ENCODE data around the gene ADM5.

ADM5 gene, protein sequence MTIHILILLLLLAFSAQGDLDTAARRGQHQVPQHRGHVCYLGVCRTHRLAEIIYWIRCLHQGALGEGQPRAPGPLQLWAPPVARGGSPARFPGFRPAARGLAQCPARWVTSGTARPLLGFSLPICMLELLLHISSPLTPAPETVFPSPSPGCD

DNA sequence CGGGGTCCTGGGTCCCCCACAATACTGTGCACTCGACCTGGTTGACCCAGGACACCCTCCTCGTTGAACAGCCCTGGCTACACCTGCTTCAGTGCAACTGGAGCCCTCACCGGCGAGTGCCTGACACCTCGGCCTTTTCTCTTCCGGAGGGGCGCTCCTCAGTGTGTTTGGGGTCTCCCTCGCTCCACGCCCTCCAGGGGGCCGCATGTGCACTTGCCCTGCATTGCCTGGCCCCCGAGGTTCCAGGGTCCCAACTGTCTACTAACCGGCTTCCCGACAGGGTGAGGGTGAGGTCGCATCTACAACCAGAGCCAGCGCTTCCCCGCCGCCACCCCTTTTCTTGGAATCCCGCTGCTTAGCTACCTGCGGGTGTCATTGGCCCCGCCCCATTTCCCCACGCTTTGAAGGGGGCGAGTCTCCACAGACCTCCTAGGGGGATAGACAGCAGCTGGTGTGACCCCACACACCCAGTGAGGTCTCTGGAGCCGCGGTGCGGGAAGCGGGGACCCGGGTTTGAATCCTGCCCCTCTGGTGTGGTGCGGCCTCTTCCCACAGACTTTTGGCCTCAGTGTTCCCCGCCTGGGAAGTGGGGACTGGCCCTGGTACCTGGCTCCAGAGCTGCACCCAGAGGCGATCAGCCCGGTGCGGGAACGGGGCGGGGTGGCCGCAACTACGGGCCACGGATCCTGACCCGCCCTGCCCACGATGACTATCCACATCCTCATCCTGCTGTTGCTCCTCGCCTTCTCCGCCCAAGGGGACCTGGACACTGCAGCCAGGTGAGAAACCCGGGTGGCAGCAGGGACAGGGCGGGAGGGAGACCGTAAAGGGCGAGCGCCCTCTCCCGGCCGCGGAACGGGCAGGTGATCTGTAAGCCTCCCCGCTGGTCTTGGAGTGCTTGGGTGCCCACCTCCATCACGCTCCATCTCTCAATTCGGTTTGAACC is at the start of gene ADM5:
Gene ADM5 (plus strand): TSS at position 462 of the 946 bp plus-strand sequence. CDS start 244 bp downstream, at position 706.
- DNase-seq (ENCODE audit: low read depth in 4 of 4, low spot score in 1 of 4), result no peak

DNA sequence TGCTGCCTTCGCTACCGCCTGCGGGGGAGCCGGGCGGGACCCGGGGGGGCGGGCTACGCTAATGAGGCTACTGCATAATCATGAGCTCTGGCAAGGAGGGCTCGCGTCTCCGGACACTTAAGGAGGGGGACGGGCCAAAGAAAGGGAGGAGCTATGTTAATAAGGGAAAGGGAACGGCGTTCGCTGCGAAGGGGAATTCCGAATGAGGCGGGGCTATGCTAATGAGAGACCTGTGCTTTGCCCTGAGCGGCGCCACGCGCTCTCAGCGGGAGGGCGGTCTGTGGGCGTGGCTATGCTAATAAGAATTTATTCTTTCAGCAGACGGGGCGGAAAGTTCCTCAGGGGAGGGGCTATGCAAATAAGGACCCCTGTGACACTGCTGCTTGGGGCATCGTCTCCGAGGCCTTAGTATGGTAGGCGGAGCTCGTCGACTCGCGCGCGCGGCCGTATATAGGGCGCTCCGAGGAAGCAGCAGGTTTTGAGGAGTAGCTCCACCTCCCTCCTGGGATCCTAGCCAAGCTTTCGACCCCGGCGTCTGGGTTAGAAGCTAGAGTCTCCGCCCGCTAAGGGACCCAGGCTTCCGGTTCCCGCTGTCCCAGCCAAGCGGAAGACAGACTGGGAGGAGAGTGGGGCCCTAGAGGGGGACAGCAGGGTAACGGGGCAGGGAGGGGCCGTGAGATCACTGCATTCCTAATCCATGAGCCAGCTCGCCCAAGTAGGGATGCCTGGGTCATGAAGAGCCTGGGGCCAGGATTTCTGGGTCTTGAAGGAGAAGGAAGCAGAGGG is 49.1 kb upstream of the ADM5 start, which contains the start of gene RRAS:
Gene RRAS (minus strand): TSS at position 31 of the 786 bp plus-strand sequence. CDS start 45 bp downstream, outside the sequence.
- peak; percentile 99 to 100 (median 100) for DNase-seq (ENCODE audit: low read depth in 4 of 4, low spot score in 1 of 4)

DNA sequence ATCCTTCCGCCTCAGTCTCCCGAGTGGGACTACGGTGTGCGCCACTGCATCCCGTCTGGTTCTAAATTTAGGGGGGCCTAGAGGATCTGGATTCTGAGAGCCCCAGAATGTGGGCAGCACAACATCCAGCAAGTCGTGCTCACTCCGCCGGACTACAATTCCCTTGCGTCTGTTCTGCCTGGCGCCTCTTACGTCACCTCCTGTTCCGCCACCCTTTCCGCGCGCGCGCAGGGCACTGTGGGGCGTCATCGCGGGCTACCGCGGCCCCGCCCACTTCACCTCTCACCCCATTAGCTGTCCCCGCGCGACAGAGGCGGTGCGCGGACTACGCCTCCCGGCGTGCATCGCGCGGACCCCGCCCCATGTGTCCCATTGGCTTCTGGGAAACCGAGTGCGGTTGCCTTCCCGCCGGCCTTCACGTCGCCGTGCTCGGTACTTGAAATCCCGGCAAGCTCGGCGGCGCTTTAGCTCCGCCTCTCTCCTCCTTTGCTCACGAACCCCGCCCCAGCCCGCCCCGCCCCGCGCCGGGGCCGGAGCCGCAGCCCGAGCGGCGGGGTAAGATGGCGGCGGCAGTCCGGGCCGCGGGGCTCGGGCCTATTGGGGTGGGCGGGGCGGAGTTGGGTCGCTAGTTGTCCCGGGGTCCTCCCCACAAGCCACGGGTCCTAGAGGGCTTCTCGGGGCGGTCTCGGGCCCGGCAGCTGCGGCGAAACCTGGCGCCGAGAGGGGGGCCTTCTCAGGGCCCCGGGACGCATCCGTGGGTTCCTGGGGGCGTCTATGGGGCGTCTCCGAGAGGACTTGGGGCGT is 47.5 kb upstream of the ADM5 start, which contains the start of gene SCAF1:
Gene SCAF1 (plus strand): TSS at position 522 of the 804 bp plus-strand sequence. CDS start 2,818 bp downstream, outside the sequence.
- DNase-seq (ENCODE audit: low read depth in 4 of 4, low spot score in 1 of 4), result peak; percentile 98 to 99 (median 98)

DNA sequence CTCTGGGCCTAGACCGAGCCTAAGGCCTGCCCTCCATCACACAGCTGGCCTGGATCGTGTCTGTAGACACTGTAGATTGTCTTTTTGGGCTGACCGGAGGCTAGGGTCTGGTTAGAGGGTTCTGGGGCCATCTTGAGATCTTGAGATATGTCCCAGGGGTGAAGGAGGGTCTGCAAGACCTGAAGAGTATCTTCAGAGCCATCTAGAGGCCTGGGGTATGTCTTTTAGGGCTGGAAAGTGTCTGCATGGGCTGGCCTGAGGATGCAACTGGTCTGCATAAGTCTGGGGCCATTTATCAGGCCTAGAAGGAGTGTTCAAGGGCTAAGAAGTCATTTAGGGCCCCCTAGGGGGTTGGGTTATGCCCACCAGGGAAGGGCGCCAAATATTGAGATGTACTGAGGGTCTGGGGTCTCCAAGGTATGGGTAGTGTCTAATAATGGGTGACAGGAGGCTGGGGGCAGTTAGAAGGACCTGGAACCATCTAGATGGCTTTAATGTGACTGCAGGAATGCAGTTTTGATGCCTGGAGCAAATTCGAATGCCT is 46.8 kb upstream of the ADM5 start:
- no peak for DNase-seq (ENCODE audit: low read depth in 4 of 4, low spot score in 1 of 4)

DNA sequence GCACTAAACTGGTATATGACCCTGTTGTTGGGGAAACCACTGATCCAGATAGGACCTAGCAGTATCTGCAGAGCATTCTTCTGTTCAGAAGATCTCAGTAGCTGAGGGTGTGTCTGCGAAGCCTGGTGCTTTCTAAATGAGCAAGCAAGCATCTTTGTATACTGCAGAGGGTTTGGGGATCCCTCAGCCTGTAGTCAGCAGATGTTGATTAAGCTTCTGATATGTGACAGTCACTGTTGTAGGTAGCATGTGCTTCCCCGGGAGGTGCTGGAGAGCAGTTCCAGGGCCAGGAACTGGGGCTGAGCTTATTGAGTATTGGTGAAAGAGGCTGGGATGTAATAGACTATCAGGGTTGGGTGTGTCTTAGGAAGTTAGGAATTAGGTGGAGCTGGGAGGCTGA is 45.9 kb upstream of the ADM5 start:
- DNase-seq (ENCODE audit: low read depth in 4 of 4, low spot score in 1 of 4), result no peak

DNA sequence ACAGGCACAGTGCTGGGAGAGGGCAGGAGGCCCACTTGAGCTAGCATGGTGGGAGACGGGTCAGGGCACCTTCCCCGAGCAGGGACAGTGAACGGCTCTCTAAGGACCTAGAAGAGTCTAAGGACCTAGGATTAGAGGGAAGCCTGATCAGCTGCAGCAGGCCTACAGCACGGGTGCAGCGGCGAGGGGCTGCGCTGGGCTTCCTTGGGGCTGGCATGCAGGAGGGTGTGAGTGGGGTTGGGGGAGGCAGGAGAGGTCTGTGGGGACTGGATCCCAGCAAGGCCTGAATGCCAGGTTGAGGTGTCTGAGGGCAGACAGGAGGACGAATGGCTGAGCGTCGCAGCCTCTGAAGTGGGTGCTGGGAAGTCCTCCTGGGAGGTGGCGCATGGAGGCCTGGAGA is 43.8 kb upstream of the ADM5 start:
- no peak for DNase-seq (ENCODE audit: low read depth in 4 of 4, low spot score in 1 of 4)

DNA sequence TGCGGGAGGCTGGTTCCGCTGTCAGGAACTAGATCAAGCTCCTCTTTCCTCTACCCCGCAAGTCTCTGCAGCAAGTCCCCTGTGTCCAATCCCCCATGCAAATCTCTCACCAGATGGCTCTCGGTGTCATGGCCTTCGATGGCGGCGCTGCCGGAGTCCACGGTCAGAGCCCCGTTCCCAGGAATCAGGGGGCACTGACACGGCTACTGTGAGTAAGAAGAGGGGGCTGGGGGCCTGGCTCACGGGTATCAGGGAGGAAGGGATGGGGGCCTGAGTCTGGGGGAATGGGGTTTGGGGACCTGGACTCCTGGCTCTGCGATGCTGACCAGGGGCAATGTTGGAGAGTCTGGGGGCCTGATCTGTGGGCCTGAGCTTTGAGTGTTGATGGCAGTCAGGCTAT is 43.4 kb upstream of the ADM5 start:
- DNase-seq (ENCODE audit: low read depth in 4 of 4, low spot score in 1 of 4), result no peak

DNA sequence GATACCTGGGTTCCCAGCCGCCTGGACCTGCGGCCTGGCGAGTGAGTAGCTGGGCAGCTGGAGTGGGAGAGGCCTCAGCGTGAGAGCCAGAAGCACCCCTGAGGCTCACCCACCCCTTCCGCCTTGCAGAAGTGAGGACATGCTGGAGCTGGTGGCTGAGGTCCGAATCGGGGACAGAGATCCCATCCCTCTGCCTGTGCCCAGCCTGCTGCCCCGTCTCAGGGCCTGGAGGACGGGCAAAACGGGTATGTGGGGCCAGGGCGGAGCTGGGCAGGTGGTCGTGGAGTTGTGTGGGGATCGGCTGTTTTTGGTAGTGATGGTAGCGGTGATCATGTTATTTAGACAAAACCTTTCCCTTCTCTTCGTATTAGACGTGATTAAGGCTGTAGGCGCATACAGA is 42.8 kb upstream of the ADM5 start:
- DNase-seq (ENCODE audit: low read depth in 4 of 4, low spot score in 1 of 4), result no peak

DNA sequence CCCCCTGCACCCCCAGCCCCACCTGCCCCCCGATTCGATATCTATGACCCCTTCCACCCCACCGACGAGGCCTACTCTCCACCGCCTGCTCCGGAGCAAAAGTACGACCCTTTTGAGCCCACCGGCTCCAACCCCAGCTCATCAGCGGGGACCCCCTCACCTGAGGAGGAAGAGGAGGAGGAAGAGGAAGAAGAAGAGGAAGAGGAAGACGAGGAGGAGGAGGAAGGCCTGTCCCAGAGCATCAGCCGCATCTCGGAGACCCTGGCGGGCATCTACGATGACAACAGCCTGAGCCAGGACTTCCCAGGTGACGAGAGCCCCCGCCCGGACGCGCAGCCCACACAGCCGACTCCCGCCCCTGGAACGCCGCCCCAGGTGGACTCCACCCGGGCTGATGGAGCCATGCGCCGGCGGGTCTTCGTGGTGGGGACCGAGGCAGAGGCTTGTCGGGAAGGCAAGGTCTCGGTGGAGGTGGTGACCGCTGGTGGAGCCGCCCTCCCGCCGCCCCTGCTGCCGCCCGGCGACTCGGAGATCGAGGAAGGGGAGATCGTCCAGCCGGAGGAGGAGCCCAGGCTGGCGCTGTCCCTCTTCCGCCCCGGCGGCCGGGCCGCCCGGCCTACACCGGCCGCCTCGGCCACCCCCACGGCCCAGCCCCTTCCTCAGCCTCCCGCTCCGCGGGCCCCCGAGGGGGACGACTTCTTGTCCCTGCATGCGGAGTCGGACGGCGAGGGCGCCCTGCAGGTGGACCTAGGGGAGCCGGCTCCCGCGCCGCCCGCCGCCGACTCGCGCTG is 38.2 kb upstream of the ADM5 start:
- no peak for DNase-seq (ENCODE audit: low read depth in 4 of 4, low spot score in 1 of 4)

DNA sequence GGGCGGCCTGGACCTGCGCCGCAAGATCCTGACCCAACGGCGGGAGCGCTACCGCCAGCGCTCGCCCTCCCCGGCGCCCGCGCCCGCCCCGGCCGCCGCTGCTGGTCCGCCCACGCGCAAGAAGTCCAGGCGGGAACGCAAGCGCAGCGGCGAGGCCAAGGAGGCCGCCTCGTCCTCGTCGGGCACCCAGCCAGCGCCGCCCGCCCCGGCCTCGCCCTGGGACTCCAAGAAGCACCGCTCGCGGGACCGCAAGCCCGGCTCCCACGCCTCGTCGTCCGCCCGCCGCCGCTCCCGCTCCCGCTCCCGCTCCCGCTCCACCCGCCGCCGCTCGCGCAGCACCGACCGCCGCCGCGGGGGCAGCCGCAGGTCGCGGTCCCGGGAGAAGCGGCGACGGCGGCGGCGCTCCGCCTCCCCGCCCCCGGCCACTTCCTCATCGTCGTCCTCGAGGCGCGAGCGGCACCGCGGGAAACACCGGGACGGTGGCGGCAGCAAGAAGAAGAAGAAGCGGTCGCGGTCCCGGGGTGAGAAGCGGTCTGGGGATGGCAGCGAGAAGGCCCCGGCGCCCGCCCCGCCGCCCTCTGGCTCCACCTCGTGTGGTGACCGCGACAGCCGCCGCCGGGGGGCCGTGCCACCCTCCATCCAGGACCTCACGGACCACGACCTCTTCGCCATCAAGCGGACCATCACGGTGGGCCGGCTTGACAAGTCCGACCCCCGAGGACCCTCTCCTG is 37.4 kb upstream of the ADM5 start:
- DNase-seq (ENCODE audit: low read depth in 4 of 4, low spot score in 1 of 4), result no peak

DNA sequence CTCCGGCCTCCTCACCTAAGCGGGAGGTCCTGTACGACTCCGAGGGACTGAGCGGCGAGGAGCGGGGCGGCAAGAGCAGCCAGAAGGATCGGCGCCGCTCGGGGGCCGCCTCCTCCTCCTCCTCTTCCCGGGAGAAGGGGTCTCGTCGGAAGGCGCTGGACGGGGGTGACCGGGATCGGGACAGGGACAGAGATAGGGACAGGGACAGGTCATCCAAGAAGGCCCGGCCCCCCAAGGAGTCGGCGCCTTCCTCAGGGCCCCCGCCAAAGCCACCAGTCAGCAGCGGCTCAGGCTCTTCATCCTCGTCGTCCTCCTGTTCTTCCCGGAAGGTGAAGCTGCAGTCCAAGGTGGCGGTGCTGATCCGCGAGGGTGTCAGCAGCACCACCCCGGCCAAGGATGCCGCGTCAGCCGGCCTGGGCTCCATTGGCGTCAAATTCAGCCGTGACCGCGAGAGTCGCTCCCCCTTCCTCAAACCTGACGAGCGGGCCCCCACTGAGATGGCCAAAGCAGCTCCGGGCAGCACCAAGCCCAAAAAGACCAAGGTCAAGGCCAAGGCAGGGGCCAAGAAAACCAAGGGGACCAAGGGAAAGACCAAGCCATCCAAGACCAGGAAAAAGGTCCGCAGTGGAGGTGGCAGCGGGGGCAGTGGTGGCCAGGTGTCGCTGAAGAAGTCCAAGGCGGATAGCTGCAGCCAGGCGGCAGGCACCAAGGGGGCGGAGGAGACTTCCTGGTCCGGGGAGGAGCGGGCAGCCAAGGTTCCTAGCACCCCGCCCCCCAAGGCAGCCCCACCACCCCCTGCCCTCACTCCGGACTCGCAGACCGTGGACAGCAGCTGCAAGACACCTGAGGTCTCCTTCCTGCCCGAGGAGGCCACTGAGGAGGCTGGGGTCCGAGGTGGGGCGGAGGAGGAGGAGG is 36.6 kb upstream of the ADM5 start:
- DNase-seq (ENCODE audit: low read depth in 4 of 4, low spot score in 1 of 4), result no peak

DNA sequence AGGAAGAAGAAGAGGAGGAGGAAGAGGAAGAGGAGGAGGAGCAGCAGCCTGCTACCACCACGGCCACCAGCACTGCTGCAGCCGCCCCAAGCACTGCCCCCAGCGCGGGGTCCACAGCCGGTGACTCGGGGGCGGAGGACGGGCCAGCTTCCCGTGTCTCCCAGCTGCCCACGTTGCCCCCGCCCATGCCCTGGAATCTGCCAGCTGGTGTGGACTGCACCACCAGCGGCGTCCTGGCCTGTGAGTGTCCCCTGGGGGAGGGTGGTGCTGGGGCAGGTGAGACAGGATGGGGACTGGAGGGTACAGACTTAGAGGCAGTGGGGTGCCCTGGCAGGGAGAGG is 36.0 kb upstream of the ADM5 start:
- no peak for DNase-seq (ENCODE audit: low read depth in 4 of 4, low spot score in 1 of 4)

DNA sequence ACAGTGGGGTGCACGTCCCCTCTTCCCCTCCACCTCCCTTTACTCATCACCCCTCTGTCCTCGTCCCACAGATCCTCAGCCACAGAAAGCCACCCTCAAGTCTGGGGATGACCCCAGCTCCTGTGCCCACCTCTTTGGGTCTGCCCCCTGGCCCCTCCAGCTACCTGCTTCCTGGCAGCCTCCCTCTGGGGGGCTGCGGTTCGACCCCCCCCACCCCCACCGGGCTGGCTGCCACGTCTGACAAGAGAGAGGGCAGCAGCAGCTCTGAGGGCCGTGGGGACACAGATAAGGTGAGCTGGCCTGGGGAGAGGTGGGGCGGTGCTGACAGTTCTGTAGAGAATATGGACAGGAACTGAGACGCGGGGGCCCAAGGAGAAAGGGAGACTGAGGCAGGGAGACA is 34.8 kb upstream of the ADM5 start:
- no peak for DNase-seq (ENCODE audit: low read depth in 4 of 4, low spot score in 1 of 4)

DNA sequence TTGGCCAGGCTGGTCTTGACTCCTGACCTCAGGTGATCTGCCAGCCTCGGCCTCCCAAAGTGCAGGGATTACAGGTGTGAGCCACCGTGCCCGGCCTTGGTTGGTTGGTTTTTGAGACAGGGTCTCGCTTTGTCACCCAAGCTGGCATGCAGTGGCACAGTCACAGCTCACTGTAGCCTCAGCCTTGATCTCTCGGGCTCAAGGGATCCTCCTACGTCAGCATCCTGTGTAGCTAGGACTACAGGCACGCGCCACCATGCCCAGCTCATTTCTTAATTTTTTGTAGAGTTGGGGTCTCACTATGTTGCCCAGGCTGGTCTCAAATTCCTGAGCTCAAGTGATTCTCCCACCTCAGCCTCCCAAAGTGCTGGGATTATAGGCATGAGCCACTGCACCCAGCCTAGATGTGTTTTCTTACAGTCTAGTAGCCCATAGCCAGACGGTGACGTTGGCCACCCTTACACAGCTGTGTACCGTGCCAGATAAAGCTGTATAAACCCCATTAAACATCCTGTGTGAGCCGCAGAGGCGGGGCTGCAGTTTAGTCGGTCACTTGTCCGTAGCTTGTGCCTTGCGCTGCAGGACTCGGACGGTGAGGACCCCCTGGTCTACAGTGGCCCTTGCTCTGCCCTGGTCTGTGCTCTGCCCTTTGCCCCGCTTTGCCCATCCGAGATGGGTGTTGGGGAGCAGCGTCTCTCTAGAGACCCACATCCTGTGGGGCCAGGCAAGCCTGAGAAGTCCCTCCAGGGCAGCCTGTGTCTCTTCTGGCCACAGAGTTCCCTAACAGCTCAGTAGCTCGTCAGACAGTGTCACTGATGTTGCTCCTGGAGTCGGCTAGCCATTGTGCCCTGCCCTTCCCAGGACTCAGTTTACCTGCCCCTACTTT is 33.6 kb upstream of the ADM5 start:
- no peak for DNase-seq (ENCODE audit: low read depth in 4 of 4, low spot score in 1 of 4)

DNA sequence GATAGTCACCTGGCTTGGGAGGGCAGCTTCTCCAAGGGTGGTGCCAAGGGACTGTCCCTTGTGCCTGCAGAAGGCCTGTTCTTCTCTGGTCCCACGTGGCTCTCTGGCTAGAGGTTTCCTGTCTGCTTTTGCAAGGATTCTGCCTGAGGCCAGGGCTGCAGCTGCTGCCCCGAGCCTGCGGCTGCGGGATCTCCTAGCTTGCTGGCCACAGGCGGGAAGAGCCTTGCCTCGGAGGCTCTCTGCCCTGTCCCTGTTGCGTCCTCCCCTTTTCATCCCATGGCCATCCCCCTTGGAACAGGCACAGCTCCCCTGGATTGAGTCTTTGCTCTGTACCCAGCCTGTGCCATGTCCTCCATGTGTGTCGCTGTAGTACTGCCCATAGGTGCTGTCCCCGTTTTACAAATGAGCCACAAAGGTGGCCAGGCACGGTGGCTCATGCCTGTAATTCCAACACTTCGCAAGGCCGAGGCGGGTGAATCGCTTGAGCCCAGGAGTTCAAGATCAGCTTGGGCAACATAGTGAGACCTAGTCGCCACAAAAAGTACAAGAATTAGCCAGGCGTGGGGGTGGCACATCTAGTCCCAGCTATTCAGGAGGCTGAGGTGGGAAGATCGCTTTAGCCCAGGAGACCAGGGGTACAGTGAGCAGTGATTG is 32.8 kb upstream of the ADM5 start:
- DNase-seq (ENCODE audit: low read depth in 4 of 4, low spot score in 1 of 4), result no peak

DNA sequence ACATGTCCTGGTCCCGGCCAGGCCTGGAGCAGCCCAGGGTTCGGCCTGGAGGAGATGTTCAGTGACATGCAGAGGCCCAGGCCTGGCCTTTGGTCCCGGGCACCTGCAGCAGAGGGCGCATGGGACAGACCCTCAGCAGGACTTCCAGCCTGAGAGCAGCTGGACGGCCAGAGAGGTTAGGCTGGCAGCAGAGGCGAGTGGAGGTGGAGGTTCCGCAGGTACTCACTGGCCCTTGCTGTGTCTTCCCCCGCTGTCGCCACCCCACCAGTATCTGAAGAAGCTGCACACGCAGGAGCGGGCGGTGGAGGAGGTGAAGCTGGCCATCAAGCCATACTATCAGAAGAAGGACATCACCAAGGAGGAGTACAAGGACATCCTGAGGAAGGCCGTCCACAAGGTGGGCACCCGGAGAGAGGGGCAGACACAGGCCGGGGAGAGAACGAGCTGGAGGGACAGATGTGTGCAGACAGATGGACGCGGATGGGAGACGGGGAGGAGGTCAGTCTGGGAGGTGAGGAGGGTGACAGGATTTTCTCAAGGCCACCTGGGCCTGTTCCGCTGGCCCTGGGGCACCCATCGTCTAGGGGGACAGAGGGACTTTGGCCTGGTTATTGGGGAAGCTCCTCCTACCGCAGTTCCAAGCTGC is 31.8 kb upstream of the ADM5 start:
- DNase-seq (ENCODE audit: low read depth in 4 of 4, low spot score in 1 of 4), result no peak
